Measurements from ENCODE around the gene ARIH2.

DNA sequence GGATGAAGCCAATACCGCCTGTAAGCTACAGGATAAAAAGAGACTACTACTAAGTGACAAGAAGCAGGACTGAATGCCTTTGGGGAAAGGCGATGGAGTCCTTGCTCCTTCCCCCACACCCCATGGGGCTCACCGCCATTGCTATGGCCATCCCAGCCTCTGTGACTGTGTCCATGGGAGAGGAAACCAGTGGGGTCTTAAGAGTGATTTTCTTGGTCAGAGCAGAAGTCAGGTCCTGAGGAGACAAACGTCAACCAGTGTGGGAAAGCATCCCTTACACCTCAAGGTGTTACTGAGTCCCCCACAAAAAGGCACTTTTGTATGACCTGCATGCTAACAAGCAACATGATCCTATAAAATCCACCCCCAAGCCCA is 109.6 kb downstream of the ARIH2 start:
- TF ChIP-seq, protein P1, sequence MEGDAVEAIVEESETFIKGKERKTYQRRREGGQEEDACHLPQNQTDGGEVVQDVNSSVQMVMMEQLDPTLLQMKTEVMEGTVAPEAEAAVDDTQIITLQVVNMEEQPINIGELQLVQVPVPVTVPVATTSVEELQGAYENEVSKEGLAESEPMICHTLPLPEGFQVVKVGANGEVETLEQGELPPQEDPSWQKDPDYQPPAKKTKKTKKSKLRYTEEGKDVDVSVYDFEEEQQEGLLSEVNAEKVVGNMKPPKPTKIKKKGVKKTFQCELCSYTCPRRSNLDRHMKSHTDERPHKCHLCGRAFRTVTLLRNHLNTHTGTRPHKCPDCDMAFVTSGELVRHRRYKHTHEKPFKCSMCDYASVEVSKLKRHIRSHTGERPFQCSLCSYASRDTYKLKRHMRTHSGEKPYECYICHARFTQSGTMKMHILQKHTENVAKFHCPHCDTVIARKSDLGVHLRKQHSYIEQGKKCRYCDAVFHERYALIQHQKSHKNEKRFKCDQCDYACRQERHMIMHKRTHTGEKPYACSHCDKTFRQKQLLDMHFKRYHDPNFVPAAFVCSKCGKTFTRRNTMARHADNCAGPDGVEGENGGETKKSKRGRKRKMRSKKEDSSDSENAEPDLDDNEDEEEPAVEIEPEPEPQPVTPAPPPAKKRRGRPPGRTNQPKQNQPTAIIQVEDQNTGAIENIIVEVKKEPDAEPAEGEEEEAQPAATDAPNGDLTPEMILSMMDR (conservative IDR thresholded peaks at IDR 0.05; ENCODE audit: low read depth in 2 of 2), result no peak
- TF ChIP-seq ZNF462 (CRISPR knock-in tag; IDR thresholded peaks at IDR 0.05) (no peak), STAT1 (IDR thresholded peaks at IDR 0.05; ENCODE audit: unreplicated experiment) (no peak)
